Trophoblast cell (in vitro differentiated cells and primary cell): ENCODE measurements around the gene PLEKHA1.

ENCODE experiments used
- DNase-seq, 2 donors: peaks; one replicate each; pipeline ENCODE4 v3.0.0-alpha.2; 2016
- H2AFZ ChIP-seq: 2 replicates; pipeline ENCODE4 v1.6.1; 2013; ENCODE audit warnings: low read length, moderate library complexity, mild to moderate bottlenecking; ENCODE audit not compliant: insufficient read depth, poor library complexity
- H2AK5ac ChIP-seq: 2 replicates; pipeline ENCODE4 v1.6.1; 2013; ENCODE audit warnings: mild to moderate bottlenecking, low read length
- H2BK120ac ChIP-seq: 2 replicates; pipeline ENCODE4 v1.6.1; 2013; ENCODE audit warnings: low read length, mild to moderate bottlenecking, moderate library complexity; ENCODE audit not compliant: insufficient read depth, poor library complexity
- H2BK12ac ChIP-seq: 2 replicates; pipeline ENCODE4 v1.6.1; 2013; ENCODE audit warnings: mild to moderate bottlenecking, low read length, moderate library complexity
- H2BK5ac ChIP-seq: 2 replicates; pipeline ENCODE4 v1.6.1; 2013; ENCODE audit warnings: low read length, low read depth, moderate library complexity, mild to moderate bottlenecking; ENCODE audit not compliant: poor library complexity
- H3K14ac ChIP-seq: 2 replicates; pipeline ENCODE4 v1.6.1; 2013; ENCODE audit warnings: mild to moderate bottlenecking, low read length
- H3K18ac ChIP-seq: 2 replicates; pipeline ENCODE4 v1.6.1; 2013; ENCODE audit warnings: mild to moderate bottlenecking, low read length
- H3K23ac ChIP-seq: 2 replicates; pipeline ENCODE4 v1.6.1; 2013; ENCODE audit warnings: low read length
- H3K27ac ChIP-seq: 2 replicates; pipeline ENCODE4 v1.5.1; 2013; ENCODE audit warnings: low read depth, mild to moderate bottlenecking, inconsistent platforms, low read length, moderate library complexity
- H3K27me3 ChIP-seq: 2 replicates; pipeline ENCODE4 v1.6.1; 2013; ENCODE audit warnings: inconsistent platforms, mild to moderate bottlenecking, low read length, moderate library complexity; ENCODE audit not compliant: insufficient read depth
- H3K36me3 ChIP-seq, 2 experiments: 1 replicate in 1 of 2; 2 replicates in 1 of 2; pipeline ENCODE4 v1.6.1; 2013; ENCODE audit warnings: low read length in 2 of 2, mild to moderate bottlenecking in 2 of 2, moderate library complexity in 1 of 2; ENCODE audit not compliant: insufficient read depth in 2 of 2, control insufficient read depth in 1 of 2
- H3K4ac ChIP-seq: 2 replicates; pipeline ENCODE4 v1.6.1; 2013; ENCODE audit warnings: low read depth, mild to moderate bottlenecking, low read length, moderate library complexity
- H3K4me1 ChIP-seq, 2 experiments: 1 replicate in 1 of 2; 2 replicates in 1 of 2; pipeline ENCODE4 v1.6.1; 2013; ENCODE audit warnings: low read length in 2 of 2, mild to moderate bottlenecking in 2 of 2, moderate library complexity in 1 of 2; ENCODE audit not compliant: insufficient read depth in 2 of 2, control insufficient read depth in 1 of 2
- H3K4me2 ChIP-seq: 2 replicates; pipeline ENCODE4 v1.6.1; 2013; ENCODE audit warnings: inconsistent platforms, mild to moderate bottlenecking, low read length, moderate library complexity
- H3K4me3 ChIP-seq: 2 replicates; pipeline ENCODE4 v1.5.1; 2013; ENCODE audit warnings: mild to moderate bottlenecking, low read depth, low read length, inconsistent platforms
- H3K79me1 ChIP-seq: one replicate; pipeline ENCODE4 v1.6.1; 2013; ENCODE audit warnings: low read length
- H3K79me2 ChIP-seq: 2 replicates; pipeline ENCODE4 v1.6.1; 2013; ENCODE audit warnings: low read length, mild to moderate bottlenecking; ENCODE audit not compliant: control insufficient read depth, insufficient read depth, poor library complexity
- H3K9ac ChIP-seq: 2 replicates; pipeline ENCODE4 v1.6.1; 2013; ENCODE audit warnings: mild to moderate bottlenecking, low read length
- H3K9me3 ChIP-seq: 2 replicates; pipeline ENCODE4 v1.6.1; 2013; ENCODE audit warnings: low read depth, mild to moderate bottlenecking, control low read depth, inconsistent platforms, low read length; ENCODE audit not compliant: insufficient read depth
- H4K12ac ChIP-seq: 2 replicates; pipeline ENCODE4 v1.6.1; 2013; ENCODE audit warnings: low read depth, mild to moderate bottlenecking, low read length, moderate library complexity
- H4K8ac ChIP-seq: 2 replicates; pipeline ENCODE4 v1.6.1; 2013; ENCODE audit warnings: low read depth, mild to moderate bottlenecking, low read length, moderate library complexity
- H4K91ac ChIP-seq: one replicate; pipeline ENCODE4 v1.6.1; 2013; ENCODE audit warnings: low read depth, mild to moderate bottlenecking, low read length, moderate library complexity
- WGBS: extraction: QIAGEN DNeasy Blood & Tissue Kit; methylation state at CpG from one replicate; pipeline ENCODE4 v1.1.7; 2013; ENCODE audit warnings: missing lambda C conversion rate; ENCODE audit not compliant: insufficient read length, insufficient coverage; ENCODE audit errors: extremely low coverage; 5-methylcytosine and 5-hydroxymethylcytosine counted together

The PLEKHA1 gene

DNA sequence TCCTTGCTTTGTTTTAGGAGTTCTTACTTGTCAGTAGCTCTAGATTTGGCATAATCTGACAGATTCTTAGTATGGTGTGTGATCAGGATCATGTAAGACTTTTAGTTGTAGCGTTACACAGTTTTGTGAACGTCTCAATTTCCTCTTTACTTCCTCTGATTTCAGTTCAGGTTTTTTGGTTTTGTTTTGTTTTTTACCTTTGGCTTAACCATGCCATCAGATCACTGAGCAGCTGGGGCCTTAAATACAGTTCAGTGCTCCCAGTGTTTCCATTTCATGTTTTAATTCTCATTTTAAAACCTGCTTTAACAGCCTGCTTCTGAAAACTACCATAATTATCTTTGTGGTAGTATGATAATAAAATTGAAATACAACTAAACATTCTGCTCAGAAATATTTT lies 52.8 kb downstream of the PLEKHA1 start:
- Histone ChIP-seq H3K23ac (no peak overlapping the region), H4K8ac (no peak overlapping the region), H2BK120ac (no peak overlapping the region), H2BK12ac (no peak overlapping the region), H3K4ac (no peak overlapping the region), H4K12ac (no peak overlapping the region), H3K4me3 (no peak overlapping the region), H4K91ac (no peak overlapping the region), H3K9ac (no peak overlapping the region), H2AFZ (no peak overlapping the region), H2BK5ac (no peak overlapping the region), H3K79me1 (no peaks in the 10 kb centered on the region), H3K4me1 (no peaks in the 10 kb centered on the region), H3K18ac (no peak overlapping the region), H3K14ac (no peak overlapping the region), H2AK5ac (no peak overlapping the region), H3K36me3 (peaks cover 8 to 10% of the 10 kb centered on the region in 2 experiments), H3K79me2 (no peaks in the 10 kb centered on the region), H3K27me3 (no peaks in the 10 kb centered on the region), H3K9me3 (no peaks in the 10 kb centered on the region), H3K4me2 (no peak overlapping the region), H3K27ac (no peak overlapping the region)
- no CpG with 5 or more reads among the region's 2 CpGs for WGBS
- no peak for DNase-seq

GRCh38 chr10:122435212-122435827 lies 60.8 kb downstream of the PLEKHA1 start:
- H3K4me1 ChIP-seq: no peaks in the 10 kb centered on the region
- no peak overlapping the region for H3K14ac ChIP-seq
- H3K23ac ChIP-seq: no peak overlapping the region
- WGBS: no CpG with 5 or more reads among the region's 3 CpGs
- H3K4me3 ChIP-seq: no peak overlapping the region
- no peak overlapping the region for H4K8ac ChIP-seq
- H3K4ac ChIP-seq: no peak overlapping the region
- H2AK5ac ChIP-seq: no peak overlapping the region
- peak in 1 of 2 donors; percentile 86 for DNase-seq
- H3K27ac ChIP-seq: no peak overlapping the region
- no peak overlapping the region for H4K12ac ChIP-seq
- H3K9ac ChIP-seq: no peak overlapping the region
- H2AFZ ChIP-seq: no peak overlapping the region
- H3K18ac ChIP-seq: no peak overlapping the region
- no peaks in the 10 kb centered on the region for H3K27me3 ChIP-seq
- peaks cover 0 to 3% of the 10 kb centered on the region in 2 experiments for H3K36me3 ChIP-seq
- no peak overlapping the region for H2BK120ac ChIP-seq
- H3K9me3 ChIP-seq: no peaks in the 10 kb centered on the region
- no peak overlapping the region for H2BK5ac ChIP-seq
- no peak overlapping the region for H4K91ac ChIP-seq
- no peaks in the 10 kb centered on the region for H3K79me1 ChIP-seq
- no peak overlapping the region for H2BK12ac ChIP-seq
- no peaks in the 10 kb centered on the region for H3K79me2 ChIP-seq
- H3K4me2 ChIP-seq: no peak overlapping the region

DNA sequence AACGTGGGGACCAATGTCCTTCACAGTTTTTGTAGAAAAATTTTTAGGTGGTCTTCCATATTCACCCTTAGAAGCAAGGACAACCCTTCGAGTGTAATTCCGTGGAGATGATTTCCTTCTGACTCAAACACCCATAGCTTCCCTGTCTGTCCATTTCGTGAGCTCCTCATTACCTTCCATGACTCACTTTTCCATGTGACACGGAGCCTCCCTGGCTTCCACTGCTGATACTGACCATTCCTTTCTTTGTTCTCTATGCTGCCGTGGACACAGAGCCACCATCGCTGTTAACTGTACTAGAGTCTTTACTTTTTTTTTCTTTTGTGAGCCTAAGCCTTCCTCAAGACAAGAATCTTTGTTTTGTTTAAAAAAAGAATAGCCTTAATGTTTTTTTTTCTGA lies 67.5 kb downstream of the PLEKHA1 start:
- H3K79me2 ChIP-seq: no peaks in the 10 kb centered on the region
- H2BK12ac ChIP-seq: no peak overlapping the region
- H2AK5ac ChIP-seq: no peak overlapping the region
- H4K91ac ChIP-seq: no peak overlapping the region
- no peak overlapping the region for H2BK120ac ChIP-seq
- H3K9me3 ChIP-seq: peaks cover 4% of the 10 kb centered on the region
- no peak overlapping the region for H2BK5ac ChIP-seq
- H3K4me3 ChIP-seq: no peak overlapping the region
- no peak overlapping the region for H4K8ac ChIP-seq
- no peak overlapping the region for H3K18ac ChIP-seq
- H3K4ac ChIP-seq: no peak overlapping the region
- H3K4me2 ChIP-seq: no peak overlapping the region
- DNase-seq: peak; percentile 63 to 82
- WGBS: no CpG with 5 or more reads among the region's 7 CpGs
- H3K4me1 ChIP-seq: peaks cover 0 to 3% of the 10 kb centered on the region in 2 experiments
- no peak overlapping the region for H3K23ac ChIP-seq
- H3K27ac ChIP-seq: no peak overlapping the region
- H2AFZ ChIP-seq: no peak overlapping the region
- no peak overlapping the region for H3K9ac ChIP-seq
- H4K12ac ChIP-seq: no peak overlapping the region
- H3K36me3 ChIP-seq: peaks cover 0 to 3% of the 10 kb centered on the region in 2 experiments
- no peak overlapping the region for H3K14ac ChIP-seq
- H3K27me3 ChIP-seq: no peaks in the 10 kb centered on the region
- no peaks in the 10 kb centered on the region for H3K79me1 ChIP-seq

GRCh38 chr10:122445469-122445868 lies 71.0 kb downstream of the PLEKHA1 start:
- no peak overlapping the region for H3K18ac ChIP-seq
- H3K36me3 ChIP-seq: no peaks in the 10 kb centered on the region
- H2BK5ac ChIP-seq: no peak overlapping the region
- H4K8ac ChIP-seq: no peak overlapping the region
- no peak overlapping the region for H3K4me2 ChIP-seq
- no peak overlapping the region for H2BK12ac ChIP-seq
- WGBS: no CpG with 5 or more reads among the region's 1 CpG
- H2AFZ ChIP-seq: no peak overlapping the region
- no peaks in the 10 kb centered on the region for H3K79me2 ChIP-seq
- peaks cover 2% of the 10 kb centered on the region for H3K79me1 ChIP-seq
- no peak overlapping the region for H3K27ac ChIP-seq
- no peaks in the 10 kb centered on the region for H3K27me3 ChIP-seq
- H4K12ac ChIP-seq: no peak overlapping the region
- H4K91ac ChIP-seq: no peak overlapping the region
- H3K4me1 ChIP-seq: peaks cover 0 to 3% of the 10 kb centered on the region in 2 experiments
- no peak overlapping the region for H2AK5ac ChIP-seq
- no peak overlapping the region for H3K23ac ChIP-seq
- no peak for DNase-seq
- no peak overlapping the region for H2BK120ac ChIP-seq
- H3K4me3 ChIP-seq: no peak overlapping the region
- no peak overlapping the region for H3K4ac ChIP-seq
- H3K9me3 ChIP-seq: peaks cover 4% of the 10 kb centered on the region
- H3K14ac ChIP-seq: no peak overlapping the region
- no peak overlapping the region for H3K9ac ChIP-seq
